Measurements from ENCODE around the gene MAPRE3. TPM values are rescaled to one million over a fixed set of nuclear protein-coding genes. Genes with fewer than 3 reads are reported as not detected.

MAPRE3 gene
- total and polyA plus RNA-seq, 3 experiments from 2014 or later: 2.0 to 3.0 (median 2.4) TPM

- POLR2A ChIA-PET: interaction anchor here (0.6 kb wide), 1 partner anchor 47 kb away, joined by 4 read pairs; no protein-coding TSS in a partner anchor
Measured at GRCh38 chr2:27029051-27029450, 58.6 kb downstream of the MAPRE3 start.

GRCh38 chr2:27032495-27033252 is 62.2 kb downstream of the MAPRE3 start, which contains the start of gene TMEM214:
Gene TMEM214, plus strand, starts transcription at chr2:27032965. Its CDS starts 51 bp downstream, at chr2:27033016.
- CTCF ChIA-PET: interaction anchor here (1.4 to 2.3 kb wide), 3 partner anchors 18 to 48 kb away, joined by 3 to 9 read pairs (median 8); no protein-coding TSS in a partner anchor

More at GRCh38 chr2:27029051-27029450, 58.6 kb downstream of the MAPRE3 start:
- no peak overlapping the region for H3K27ac ChIP-seq (ENCODE audit: low read depth, low read length)
- H3K27ac Mint-ChIP-seq: peak overlapping the region in 1 of 8 donors; percentile 30
- peaks cover 19 to 48% (median 45%) of the 10 kb centered on the region in 3 donors for H3K4me1 Mint-ChIP-seq
- no peaks in the 10 kb centered on the region for H3K9me3 ChIP-seq (ENCODE audit: low read length)
- H3K36me3 Mint-ChIP-seq: peaks cover 0 to 33% (median 2%) of the 10 kb centered on the region in 3 donors
- H3K27me3 Mint-ChIP-seq: no peaks in the 10 kb centered on the region
- DNase-seq: no peak
- H3K9me3 Mint-ChIP-seq: no peaks in the 10 kb centered on the region
- H3K27me3 ChIP-seq (ENCODE audit: insufficient read depth, low read length, poor library complexity, severe bottlenecking): no peaks in the 10 kb centered on the region
- peak overlapping the region in 1 of 7 donors; percentile 99 for H3K4me3 Mint-ChIP-seq
- peaks cover 8% of the 10 kb centered on the region for H3K4me1 ChIP-seq (ENCODE audit: insufficient read depth, low read length)
- H3K36me3 ChIP-seq (ENCODE audit: insufficient read depth, low read length): no peaks in the 10 kb centered on the region
- H3K4me3 ChIP-seq (ENCODE audit: low read length): no peak overlapping the region
- CTCF ChIA-PET: no interaction called here

GRCh38 chr2:27033253-27033852 is 62.9 kb downstream of the MAPRE3 start:
- Histone ChIP-seq H3K4me3 (ENCODE audit: low read length) (peak overlapping the region; percentile 96), H3K27me3 (ENCODE audit: insufficient read depth, low read length, poor library complexity, severe bottlenecking) (no peaks in the 10 kb centered on the region), H3K4me1 (ENCODE audit: insufficient read depth, low read length) (peaks cover 11% of the 10 kb centered on the region), H3K27ac (ENCODE audit: low read depth, low read length) (peak overlapping the region; percentile 88), H3K9me3 (ENCODE audit: low read length) (no peaks in the 10 kb centered on the region), H3K36me3 (ENCODE audit: insufficient read depth, low read length) (peaks cover 32% of the 10 kb centered on the region)
- POLR2A ChIA-PET: interaction anchor here (0.6 to 2.1 kb wide), 3 partner anchors 17 to 312 kb away, joined by 3 to 15 read pairs (median 5); partner anchors contain the start of genes AGBL5 and OST4
- Mint-ChIP-seq H3K27me3 (no peaks in the 10 kb centered on the region), H3K36me3 (peaks cover 0 to 52% (median 3%) of the 10 kb centered on the region in 3 donors), H3K4me3 (peak overlapping the region; percentile 92 to 99 (median 94)), H3K27ac (peak overlapping the region; percentile 69 to 95 (median 92)), H3K4me1 (peaks cover 29 to 61% (median 54%) of the 10 kb centered on the region in 3 donors), H3K9me3 (no peaks in the 10 kb centered on the region)
- CTCF ChIA-PET: interaction anchor here (1.4 to 2.3 kb wide), 2 partner anchors 17 to 48 kb away, joined by 8 to 9 read pairs; no protein-coding TSS in a partner anchor
- DNase-seq: no peak

More at GRCh38 chr2:27032495-27033252, 62.2 kb downstream of the MAPRE3 start, which contains the start of gene TMEM214:
- Histone ChIP-seq H3K4me1 (ENCODE audit: insufficient read depth, low read length) (peaks cover 11% of the 10 kb centered on the region), H3K4me3 (ENCODE audit: low read length) (peak within 1 kb of the TSS; percentile 96), H3K27me3 (ENCODE audit: insufficient read depth, low read length, poor library complexity, severe bottlenecking) (no peaks in the 10 kb centered on the region), H3K9me3 (ENCODE audit: low read length) (no peaks in the 10 kb centered on the region), H3K36me3 (ENCODE audit: insufficient read depth, low read length) (peaks cover 25% of the 10 kb centered on the region), H3K27ac (ENCODE audit: low read depth, low read length) (peak within 1 kb of the TSS; percentile 88)
- peak; percentile 68 to 84 (median 70) for DNase-seq
- peaks cover 29 to 65% (median 58%) of the 10 kb centered on the region in 3 donors for H3K4me1 Mint-ChIP-seq
- POLR2A ChIA-PET: interaction anchor here (0.6 to 2.1 kb wide), 4 partner anchors 18 to 313 kb away, joined by 3 to 15 read pairs (median 4); partner anchors contain the start of genes AGBL5 and OST4
- H3K27me3 Mint-ChIP-seq: no peaks in the 10 kb centered on the region
- H3K4me3 Mint-ChIP-seq: peak within 1 kb of the TSS; percentile 92 to 99 (median 94)
- peak within 1 kb of the TSS; percentile 69 to 95 (median 93) for H3K27ac Mint-ChIP-seq
- no peaks in the 10 kb centered on the region for H3K9me3 Mint-ChIP-seq
- H3K36me3 Mint-ChIP-seq: peaks cover 0 to 46% (median 3%) of the 10 kb centered on the region in 3 donors

GRCh38 chr2:27038012-27038411 is 67.6 kb downstream of the MAPRE3 start:
- Mint-ChIP-seq H3K4me1 (peaks cover 19 to 26% (median 23%) of the 10 kb centered on the region in 3 donors), H3K27ac (peak overlapping the region in 1 of 8 donors; percentile 86), H3K36me3 (peaks cover 3 to 79% (median 8%) of the 10 kb centered on the region in 3 donors), H3K9me3 (no peaks in the 10 kb centered on the region), H3K27me3 (no peaks in the 10 kb centered on the region), H3K4me3 (no peak overlapping the region)
- Histone ChIP-seq H3K9me3 (ENCODE audit: low read length) (no peaks in the 10 kb centered on the region), H3K27me3 (ENCODE audit: insufficient read depth, low read length, poor library complexity, severe bottlenecking) (no peaks in the 10 kb centered on the region), H3K27ac (ENCODE audit: low read depth, low read length) (no peak overlapping the region), H3K4me3 (ENCODE audit: low read length) (no peak overlapping the region), H3K36me3 (ENCODE audit: insufficient read depth, low read length) (peaks cover 55% of the 10 kb centered on the region), H3K4me1 (ENCODE audit: insufficient read depth, low read length) (peaks cover 11% of the 10 kb centered on the region)
- DNase-seq: no peak
- POLR2A ChIA-PET: interaction anchor here (0.8 kb wide), 1 partner anchor 13 kb away, joined by 3 read pairs; the partner anchor contains the start of gene AGBL5
- CTCF ChIA-PET: no interaction called here

GRCh38 chr2:27038631-27039339 is 68.3 kb downstream of the MAPRE3 start:
- DNase-seq: no peak
- ChIA-PET CTCF (interaction anchor here (1.0 to 1.8 kb wide), 2 partner anchors 12 to 265 kb away, joined by 3 to 4 read pairs; no protein-coding TSS in a partner anchor), POLR2A (interaction anchor here (0.8 kb wide), 1 partner anchor 12 kb away, joined by 3 read pairs; the partner anchor contains the start of gene AGBL5)
- Histone ChIP-seq H3K9me3 (ENCODE audit: low read length) (no peaks in the 10 kb centered on the region), H3K36me3 (ENCODE audit: insufficient read depth, low read length) (peaks cover 55% of the 10 kb centered on the region), H3K27ac (ENCODE audit: low read depth, low read length) (no peak overlapping the region), H3K27me3 (ENCODE audit: insufficient read depth, low read length, poor library complexity, severe bottlenecking) (no peaks in the 10 kb centered on the region), H3K4me3 (ENCODE audit: low read length) (no peak overlapping the region), H3K4me1 (ENCODE audit: insufficient read depth, low read length) (peaks cover 6% of the 10 kb centered on the region)
- peaks cover 13 to 20% (median 16%) of the 10 kb centered on the region in 3 donors for H3K4me1 Mint-ChIP-seq
- peak overlapping the region in 1 of 7 donors; percentile 50 for H3K4me3 Mint-ChIP-seq
- H3K27me3 Mint-ChIP-seq: no peaks in the 10 kb centered on the region
- peaks cover 3 to 73% (median 8%) of the 10 kb centered on the region in 3 donors for H3K36me3 Mint-ChIP-seq
- peak overlapping the region in 3 of 8 donors; percentile 11 to 86 (median 57) for H3K27ac Mint-ChIP-seq
- H3K9me3 Mint-ChIP-seq: no peaks in the 10 kb centered on the region

GRCh38 chr2:27039426-27039825 is 69.0 kb downstream of the MAPRE3 start:
- Mint-ChIP-seq H3K4me3 (peak overlapping the region in 1 of 7 donors; percentile 50), H3K27me3 (no peaks in the 10 kb centered on the region), H3K36me3 (peaks cover 3 to 73% (median 8%) of the 10 kb centered on the region in 3 donors), H3K9me3 (no peaks in the 10 kb centered on the region), H3K4me1 (peaks cover 7 to 13% (median 9%) of the 10 kb centered on the region in 3 donors), H3K27ac (peak overlapping the region in 1 of 8 donors; percentile 11)
- Histone ChIP-seq H3K9me3 (ENCODE audit: low read length) (no peaks in the 10 kb centered on the region), H3K4me1 (ENCODE audit: insufficient read depth, low read length) (no peaks in the 10 kb centered on the region), H3K4me3 (ENCODE audit: low read length) (no peak overlapping the region), H3K27me3 (ENCODE audit: insufficient read depth, low read length, poor library complexity, severe bottlenecking) (no peaks in the 10 kb centered on the region), H3K27ac (ENCODE audit: low read depth, low read length) (no peak overlapping the region), H3K36me3 (ENCODE audit: insufficient read depth, low read length) (peaks cover 55% of the 10 kb centered on the region)
- no peak for DNase-seq
- ChIA-PET POLR2A (no interaction called here), CTCF (interaction anchor here (1.0 to 1.8 kb wide), 3 partner anchors 11 to 264 kb away, joined by 3 to 4 read pairs (median 3); no protein-coding TSS in a partner anchor)

GRCh38 chr2:27039871-27040270 is 69.4 kb downstream of the MAPRE3 start:
- CTCF ChIA-PET: interaction anchor here (1.1 to 1.8 kb wide), 2 partner anchors 11 to 78 kb away, joined by 3 to 4 read pairs; no protein-coding TSS in a partner anchor
- H3K9me3 Mint-ChIP-seq: no peaks in the 10 kb centered on the region
- no peaks in the 10 kb centered on the region for H3K27me3 ChIP-seq (ENCODE audit: insufficient read depth, low read length, poor library complexity, severe bottlenecking)

More at GRCh38 chr2:27039871-27040270, 69.4 kb downstream of the MAPRE3 start:
- Mint-ChIP-seq H3K4me3 (no peak overlapping the region), H3K36me3 (peaks cover 3 to 73% (median 8%) of the 10 kb centered on the region in 3 donors), H3K4me1 (peaks cover 7 to 10% (median 8%) of the 10 kb centered on the region in 3 donors), H3K27ac (no peak overlapping the region), H3K27me3 (no peaks in the 10 kb centered on the region)
- no peaks in the 10 kb centered on the region for H3K9me3 ChIP-seq (ENCODE audit: low read length)
- POLR2A ChIA-PET: no interaction called here
- no peak overlapping the region for H3K27ac ChIP-seq (ENCODE audit: low read depth, low read length)
- H3K4me1 ChIP-seq (ENCODE audit: insufficient read depth, low read length): no peaks in the 10 kb centered on the region
- no peak overlapping the region for H3K4me3 ChIP-seq (ENCODE audit: low read length)
- DNase-seq: no peak
- H3K36me3 ChIP-seq (ENCODE audit: insufficient read depth, low read length): peaks cover 55% of the 10 kb centered on the region
